ENCODE data around the gene FOXL1.

The FOXL1 gene

GRCh38 chr16:86568677-86569623 is 9.4 kb upstream of the FOXL1 start:
- no peak for DNase-seq (ENCODE audit: low read depth)

DNA sequence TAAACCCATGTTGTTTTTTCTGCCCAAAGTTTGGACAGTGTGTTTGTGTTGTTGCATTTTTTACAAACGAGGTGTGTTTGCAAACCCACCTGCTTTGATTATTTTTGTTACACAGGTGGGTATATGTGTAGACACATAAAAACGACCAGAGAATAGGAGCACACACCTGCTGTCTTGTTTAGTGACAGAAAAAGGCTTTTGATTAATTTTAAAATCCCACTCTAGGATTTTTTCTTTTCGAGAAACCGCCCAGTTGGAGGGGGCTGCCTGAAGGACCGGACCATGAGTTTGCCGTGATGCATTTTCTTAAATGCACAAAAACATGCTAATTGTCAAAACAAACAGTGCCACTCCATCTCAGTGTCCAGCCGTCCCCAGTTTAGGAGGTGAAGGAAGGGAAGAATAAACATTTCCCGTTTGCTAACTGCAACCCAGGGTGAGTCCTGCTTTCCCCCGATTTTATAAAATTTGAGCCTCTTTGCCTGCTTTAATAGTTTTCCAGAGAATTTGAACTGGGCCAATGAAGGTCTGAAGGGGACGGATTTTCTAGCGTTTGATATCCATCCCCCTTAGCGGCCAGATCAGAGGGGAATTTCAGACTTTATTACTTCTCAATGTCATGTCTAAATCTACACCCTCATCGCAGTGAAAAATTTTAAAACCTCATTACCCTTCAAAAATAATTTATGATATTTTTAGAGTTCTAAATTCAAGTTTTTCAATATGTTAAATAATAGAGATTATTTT is 8.5 kb upstream of the FOXL1 start:
- no peak for DNase-seq (ENCODE audit: low read depth)

GRCh38 chr16:86570558-86571529 is 7.5 kb upstream of the FOXL1 start:
- DNase-seq (ENCODE audit: low read depth): no peak

DNA sequence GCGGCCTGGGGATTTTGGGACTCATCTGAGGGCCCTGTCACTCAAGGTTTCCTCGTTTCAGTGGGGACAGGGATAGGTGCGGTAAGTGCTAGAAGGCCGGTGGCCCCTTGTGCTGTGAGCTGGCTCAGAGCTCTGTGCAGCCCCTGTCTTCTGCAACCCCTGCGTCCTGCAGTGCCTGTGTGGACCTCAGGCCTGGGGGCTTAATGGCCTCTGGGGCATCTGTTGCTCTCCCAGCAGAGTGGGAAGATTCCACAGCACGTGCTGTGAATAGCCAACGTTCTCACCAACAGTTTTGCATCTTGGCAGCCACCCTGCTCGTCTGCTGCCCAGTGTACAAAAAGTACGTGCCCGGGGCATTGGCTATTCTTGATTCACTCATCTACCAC is 6.8 kb upstream of the FOXL1 start:
- DNase-seq (ENCODE audit: low read depth): no peak

GRCh38 chr16:86572041-86572521 is 6.3 kb upstream of the FOXL1 start:
- DNase-seq (ENCODE audit: low read depth): no peak

DNA sequence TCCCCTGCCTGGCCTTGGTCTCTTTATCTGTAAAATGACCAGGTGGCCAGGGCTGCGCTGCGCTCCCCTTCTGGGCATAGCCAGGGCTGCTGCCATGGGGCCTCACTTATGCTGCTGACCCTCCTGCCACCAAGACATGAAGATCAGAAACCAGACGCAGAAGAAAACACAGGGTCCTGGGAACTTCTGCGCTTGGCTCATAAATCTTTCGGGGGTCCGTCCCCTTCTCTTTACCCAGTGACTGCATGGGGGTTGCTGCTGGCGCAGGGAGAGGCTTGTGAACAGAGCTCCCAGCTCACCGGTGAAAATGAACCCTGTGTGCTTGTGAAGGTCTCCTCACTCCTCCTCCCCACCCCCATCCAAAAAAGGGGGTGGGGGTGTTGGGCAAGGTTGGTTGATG is 5.7 kb upstream of the FOXL1 start:
- DNase-seq (ENCODE audit: low read depth): no peak

GRCh38 chr16:86573215-86573614 is 5.1 kb upstream of the FOXL1 start:
- DNase-seq (ENCODE audit: low read depth): no peak

- DNase-seq (ENCODE audit: low read depth): no peak
Measured at GRCh38 chr16:86573646-86574508, 4.5 kb upstream of the FOXL1 start.

DNA sequence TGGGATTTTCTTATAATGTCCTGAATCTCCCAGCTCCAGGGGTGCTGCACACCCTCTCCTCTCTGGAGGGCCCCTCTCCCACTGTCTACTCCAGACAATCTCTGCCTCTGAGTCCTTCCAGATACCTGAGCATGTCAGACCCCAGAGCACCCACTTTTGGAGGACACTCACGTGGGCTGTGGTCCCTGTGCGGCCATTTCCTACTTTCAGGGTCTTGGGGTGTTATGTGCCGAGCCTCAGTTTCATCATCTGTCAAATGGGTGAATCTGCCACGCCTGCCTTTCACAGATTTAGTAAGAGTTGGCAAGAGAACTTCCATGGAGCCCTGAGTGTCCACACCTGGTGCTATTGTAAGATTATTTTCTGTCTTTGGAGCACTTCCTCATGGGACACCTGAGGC is 3.7 kb upstream of the FOXL1 start:
- no peak for DNase-seq (ENCODE audit: low read depth)

GRCh38 chr16:86575095-86575685 is 3.2 kb upstream of the FOXL1 start:
- no peak for DNase-seq (ENCODE audit: low read depth)

GRCh38 chr16:86575754-86576557 is 2.4 kb upstream of the FOXL1 start:
- DNase-seq (ENCODE audit: low read depth): peak; percentile 16

DNA sequence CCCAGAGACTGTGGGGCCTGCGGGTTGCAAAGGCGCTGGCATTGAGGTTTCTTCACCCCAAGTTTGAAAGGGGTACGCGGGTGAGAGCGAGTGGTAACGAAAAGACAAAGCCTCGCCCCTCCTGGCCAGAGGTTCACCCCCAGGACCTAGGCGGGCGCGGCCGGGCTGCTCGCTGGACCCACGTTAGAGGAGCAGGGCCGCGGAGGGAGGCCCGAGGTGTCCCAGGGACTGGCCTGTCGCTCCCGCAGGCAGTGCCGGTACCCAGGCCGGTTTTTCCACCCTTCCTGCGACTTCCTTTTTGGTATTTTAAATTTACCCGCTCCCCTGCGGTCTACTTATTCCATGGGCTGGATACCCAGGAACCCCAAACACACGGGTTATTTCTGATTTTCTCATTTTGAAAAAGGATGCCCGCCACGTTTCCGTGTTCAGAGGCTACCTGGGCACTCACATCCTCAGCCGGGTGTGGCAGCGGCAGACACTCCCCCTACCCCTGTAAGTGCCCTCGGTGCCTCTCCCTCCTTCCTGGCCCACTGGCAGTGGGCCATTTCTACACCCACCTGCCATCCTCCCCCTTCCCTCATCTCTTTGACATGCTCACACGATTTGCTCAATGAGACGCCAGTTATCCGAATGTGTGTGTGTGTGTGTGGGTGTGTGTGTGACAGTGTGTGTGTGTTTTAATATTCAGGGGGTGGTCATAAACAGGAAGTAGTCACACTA is 1.6 kb upstream of the FOXL1 start:
- DNase-seq (ENCODE audit: low read depth): no peak

DNA sequence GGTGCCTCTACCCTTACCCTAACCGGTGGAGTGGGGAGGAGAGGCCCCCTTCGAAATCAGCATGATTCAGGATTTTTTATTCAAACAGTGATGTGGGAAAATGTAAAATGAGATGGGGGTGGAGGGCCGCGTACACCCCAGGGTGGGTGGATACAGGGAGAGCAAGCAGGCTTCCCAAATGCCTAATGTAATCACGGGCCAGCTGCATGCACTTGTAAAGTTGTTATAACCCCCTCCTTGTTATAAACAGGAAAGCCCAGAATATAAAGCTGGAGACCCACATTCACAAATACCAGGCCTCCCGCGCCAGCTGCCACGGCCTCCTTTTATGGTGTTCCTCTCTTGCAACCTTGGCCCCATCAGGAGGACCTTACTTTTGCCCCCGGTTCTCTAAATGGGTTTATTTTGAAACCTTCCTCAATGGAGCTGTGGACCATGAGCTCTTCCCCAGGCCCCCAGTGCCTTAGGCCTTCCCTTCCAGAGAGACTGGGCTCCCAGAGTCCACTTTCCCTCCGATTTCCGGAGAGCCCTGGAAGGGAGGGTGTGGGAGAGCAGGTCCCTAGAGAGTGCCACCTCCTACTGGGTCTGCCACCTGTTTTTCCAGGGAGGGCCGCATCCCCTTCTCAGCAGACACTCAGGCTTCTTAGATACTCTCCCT is 906 bp upstream of the FOXL1 start:
- no peak for DNase-seq (ENCODE audit: low read depth)

DNA sequence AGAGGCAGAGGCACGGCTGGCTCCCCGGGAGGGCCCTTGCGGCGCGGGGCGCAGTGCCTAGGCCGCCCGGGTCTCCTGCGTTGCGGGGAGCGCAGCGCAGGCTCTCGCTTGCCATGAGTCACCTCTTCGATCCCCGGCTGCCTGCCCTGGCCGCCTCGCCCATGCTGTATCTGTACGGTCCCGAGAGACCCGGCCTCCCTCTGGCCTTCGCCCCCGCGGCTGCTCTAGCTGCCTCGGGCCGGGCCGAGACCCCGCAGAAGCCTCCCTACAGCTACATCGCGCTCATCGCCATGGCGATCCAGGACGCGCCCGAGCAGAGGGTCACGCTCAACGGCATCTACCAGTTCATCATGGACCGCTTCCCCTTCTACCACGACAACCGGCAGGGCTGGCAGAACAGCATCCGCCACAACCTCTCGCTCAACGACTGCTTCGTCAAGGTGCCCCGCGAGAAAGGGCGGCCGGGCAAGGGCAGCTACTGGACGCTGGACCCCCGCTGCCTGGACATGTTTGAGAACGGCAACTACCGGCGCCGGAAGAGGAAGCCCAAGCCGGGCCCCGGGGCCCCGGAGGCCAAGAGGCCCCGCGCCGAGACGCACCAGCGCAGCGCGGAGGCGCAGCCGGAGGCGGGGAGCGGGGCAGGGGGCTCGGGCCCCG is 390 bp downstream of the FOXL1 start:
- DNase-seq (ENCODE audit: low read depth): no peak

DNA sequence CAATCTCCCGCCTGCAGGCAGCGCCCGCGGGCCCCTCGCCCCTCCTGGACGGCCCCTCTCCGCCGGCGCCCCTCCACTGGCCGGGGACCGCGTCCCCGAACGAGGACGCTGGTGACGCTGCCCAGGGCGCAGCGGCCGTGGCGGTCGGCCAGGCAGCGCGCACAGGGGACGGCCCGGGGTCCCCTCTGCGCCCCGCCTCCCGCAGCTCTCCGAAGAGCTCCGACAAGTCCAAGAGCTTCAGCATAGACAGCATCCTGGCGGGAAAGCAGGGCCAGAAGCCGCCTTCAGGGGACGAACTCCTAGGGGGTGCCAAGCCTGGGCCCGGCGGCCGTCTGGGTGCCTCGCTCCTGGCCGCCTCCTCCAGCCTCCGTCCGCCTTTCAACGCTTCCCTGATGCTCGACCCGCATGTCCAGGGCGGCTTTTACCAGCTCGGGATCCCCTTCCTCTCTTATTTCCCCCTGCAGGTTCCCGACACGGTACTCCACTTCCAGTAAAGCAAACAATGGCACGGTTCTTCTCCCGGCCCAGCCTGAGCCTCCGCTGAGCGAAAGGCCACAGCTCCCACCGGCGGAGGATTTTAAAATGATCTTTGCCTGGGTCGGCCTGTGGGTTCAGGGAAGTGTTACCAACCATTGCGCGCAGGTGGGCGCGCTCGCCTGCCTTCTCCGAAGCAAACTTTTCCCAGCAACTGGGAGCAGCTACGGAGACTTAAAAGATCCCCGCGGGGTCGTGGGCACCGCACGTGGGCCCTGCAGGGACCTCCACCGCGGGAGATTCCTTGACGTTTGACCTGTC is 1.1 kb downstream of the FOXL1 start:
- no peak for DNase-seq (ENCODE audit: low read depth)

- DNase-seq (ENCODE audit: low read depth): no peak
Measured at GRCh38 chr16:86580063-86580790, 1.9 kb downstream of the FOXL1 start.

Measured in T follicular helper cell (primary cell).